SJCRH30 (cell line): ENCODE measurements around the gene SCNN1A. TPM values are rescaled to one million over a fixed set of nuclear protein-coding genes. Genes with fewer than 3 reads are reported as not detected.

Experiments used
- DNase-seq, 2 experiments: peaks; one replicate each; pipeline ENCODE4 v3.0.0-alpha.2; 2015 to 2020
- H3K27ac ChIP-seq: fragments of 250-450 bp; sonication (Bioruptor Pico); 2 replicates; pipeline ENCODE4 v1.5.1; 2020; ENCODE audit warnings: mild to moderate bottlenecking, moderate library complexity
- H3K27me3 ChIP-seq: fragments of 250-450 bp; sonication (Bioruptor Pico); 2 replicates; pipeline ENCODE4 v1.5.1; 2020; ENCODE audit warnings: mild to moderate bottlenecking, moderate library complexity
- H3K36me3 ChIP-seq: fragments of 250-450 bp; sonication (Bioruptor Pico); 2 replicates; pipeline ENCODE4 v1.5.1; 2020; ENCODE audit warnings: mild to moderate bottlenecking, moderate library complexity
- H3K4me1 ChIP-seq: fragments of 250-450 bp; sonication (Bioruptor Pico); 2 replicates; pipeline ENCODE4 v1.5.1; 2020; ENCODE audit warnings: mild to moderate bottlenecking, moderate library complexity
- H3K4me3 ChIP-seq: fragments of 250-450 bp; sonication (Bioruptor Pico); 2 replicates; pipeline ENCODE4 v1.5.1; 2020; ENCODE audit warnings: mild to moderate bottlenecking, moderate library complexity
- H3K9me3 ChIP-seq: fragments of 250-450 bp; sonication (Bioruptor Pico); replicated peaks from 2 replicates; pipeline ENCODE4 v1.5.1; 2020; ENCODE audit warnings: mild to moderate bottlenecking, moderate library complexity
- total RNA-seq: library from RNA; depleted of rRNA; stranded (reverse); fragments of >200 nt; shearing (Covaris generic); gene quantifications from 2 replicates; pipeline ENCODE4 v1.2.3, GENCODE V29; 2014

SCNN1A gene
- total RNA-seq, 1 experiment from 2014 or later: not detected

GRCh38 chr12:6328945-6329702 is 46.2 kb downstream of the SCNN1A start:
- H3K27ac ChIP-seq: no peak overlapping the region
- no peaks in the 10 kb centered on the region for H3K27me3 ChIP-seq
- H3K9me3 ChIP-seq: no peaks in the 10 kb centered on the region
- H3K4me1 ChIP-seq: no peaks in the 10 kb centered on the region
- peaks cover 18% of the 10 kb centered on the region for H3K36me3 ChIP-seq
- DNase-seq: no peak
- no peak overlapping the region for H3K4me3 ChIP-seq

DNA sequence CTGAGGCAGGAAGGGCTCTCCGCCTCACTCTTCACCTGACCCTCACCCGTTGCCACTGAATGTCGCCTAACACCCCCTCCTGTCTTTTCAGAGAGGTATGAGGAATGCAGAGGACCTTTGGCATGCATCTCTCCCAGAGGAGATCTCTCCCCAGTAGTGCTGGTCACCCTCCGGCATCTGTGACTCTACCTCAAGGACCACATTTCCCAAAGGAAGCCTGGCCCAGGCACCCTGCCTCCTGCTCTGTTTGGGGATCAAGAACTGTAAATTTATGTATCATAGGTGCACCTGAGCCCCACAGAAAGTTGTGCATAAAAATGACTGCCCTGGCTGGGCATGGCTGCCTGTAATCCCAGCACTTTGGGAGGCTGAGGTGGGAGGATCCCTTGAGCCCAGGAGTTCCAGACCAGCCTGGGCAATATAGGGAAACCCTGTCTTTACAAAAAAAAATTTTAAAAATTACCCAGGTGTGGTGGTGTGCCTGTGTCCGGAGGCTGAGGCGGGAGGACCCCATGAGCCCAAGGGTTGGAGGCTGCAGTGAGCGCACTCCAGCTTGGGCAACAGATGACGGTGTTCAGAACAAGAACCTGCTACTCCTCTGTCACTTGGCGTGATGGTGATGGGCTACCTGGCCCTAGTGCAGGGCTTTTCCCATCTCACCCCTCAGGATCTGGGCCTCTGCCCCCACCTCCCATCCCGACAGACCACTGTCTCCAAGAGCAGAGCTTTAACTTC is 47.2 kb downstream of the SCNN1A start:
- H3K27ac ChIP-seq: no peak overlapping the region
- no peaks in the 10 kb centered on the region for H3K9me3 ChIP-seq
- H3K4me1 ChIP-seq: peaks cover under 1% of the 10 kb centered on the region; the same call in 1 of the 2 replicates
- no peak overlapping the region for H3K4me3 ChIP-seq
- peaks cover 15% of the 10 kb centered on the region for H3K36me3 ChIP-seq
- no peak for DNase-seq
- H3K27me3 ChIP-seq: no peaks in the 10 kb centered on the region

GRCh38 chr12:6327229-6328041 is 47.9 kb downstream of the SCNN1A start:
- no peak for DNase-seq
- Histone ChIP-seq H3K36me3 (peaks cover 10% of the 10 kb centered on the region), H3K4me3 (no peak overlapping the region), H3K27ac (no peak overlapping the region), H3K27me3 (no peaks in the 10 kb centered on the region), H3K4me1 (peaks cover 5% of the 10 kb centered on the region), H3K9me3 (no peaks in the 10 kb centered on the region)

GRCh38 chr12:6326316-6327228 is 48.8 kb downstream of the SCNN1A start:
- Histone ChIP-seq H3K4me3 (no peak overlapping the region), H3K9me3 (no peaks in the 10 kb centered on the region), H3K27ac (no peak overlapping the region), H3K27me3 (no peaks in the 10 kb centered on the region), H3K36me3 (peaks cover 8% of the 10 kb centered on the region), H3K4me1 (peaks cover 5% of the 10 kb centered on the region)
- peak; percentile 65 to 69 for DNase-seq

DNA sequence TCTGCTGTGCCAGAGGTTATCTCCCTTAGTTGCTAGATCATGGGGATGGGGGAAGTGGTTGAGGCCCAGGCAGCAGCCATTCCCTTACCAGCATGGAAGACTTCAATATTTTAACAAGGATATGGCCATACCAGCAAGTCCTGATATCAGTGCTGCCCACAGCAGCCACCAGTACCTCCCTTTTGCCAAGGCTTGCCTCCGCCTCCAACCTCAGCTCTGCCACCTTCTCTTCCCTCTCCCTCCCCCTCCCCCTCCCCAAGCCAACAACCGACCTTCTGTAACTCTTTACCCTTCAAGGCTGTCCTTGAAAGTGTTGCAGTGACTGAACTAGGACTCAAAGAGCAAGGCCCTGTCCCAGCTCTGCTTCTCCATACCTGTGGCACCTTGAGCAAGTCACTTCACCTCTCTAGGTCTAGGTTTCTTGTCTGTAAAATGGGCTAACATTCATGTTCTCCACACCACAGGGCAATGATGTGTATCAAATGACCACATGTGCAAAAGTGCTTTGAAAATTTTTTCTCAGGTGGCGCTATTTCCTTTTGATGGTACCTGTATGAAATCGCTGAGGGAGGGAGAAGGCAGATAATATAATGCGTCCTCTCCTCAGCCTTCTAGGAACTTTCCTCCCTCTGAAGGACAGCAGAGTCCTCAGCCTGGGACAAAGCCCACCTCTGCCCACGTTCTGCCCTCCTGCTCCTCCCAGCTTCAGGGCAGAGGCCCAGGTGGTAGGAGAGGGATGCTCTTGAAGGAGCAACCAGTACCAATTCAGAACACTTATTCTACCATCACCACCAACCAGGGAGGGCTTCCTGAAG is 50.2 kb downstream of the SCNN1A start:
- Histone ChIP-seq H3K9me3 (no peaks in the 10 kb centered on the region), H3K4me3 (no peak overlapping the region), H3K27me3 (no peaks in the 10 kb centered on the region; the same call in 1 of the 2 replicates), H3K36me3 (no peaks in the 10 kb centered on the region; the same call in 1 of the 2 replicates), H3K4me1 (peaks cover 5% of the 10 kb centered on the region), H3K27ac (no peak overlapping the region)
- DNase-seq: no peak

DNA sequence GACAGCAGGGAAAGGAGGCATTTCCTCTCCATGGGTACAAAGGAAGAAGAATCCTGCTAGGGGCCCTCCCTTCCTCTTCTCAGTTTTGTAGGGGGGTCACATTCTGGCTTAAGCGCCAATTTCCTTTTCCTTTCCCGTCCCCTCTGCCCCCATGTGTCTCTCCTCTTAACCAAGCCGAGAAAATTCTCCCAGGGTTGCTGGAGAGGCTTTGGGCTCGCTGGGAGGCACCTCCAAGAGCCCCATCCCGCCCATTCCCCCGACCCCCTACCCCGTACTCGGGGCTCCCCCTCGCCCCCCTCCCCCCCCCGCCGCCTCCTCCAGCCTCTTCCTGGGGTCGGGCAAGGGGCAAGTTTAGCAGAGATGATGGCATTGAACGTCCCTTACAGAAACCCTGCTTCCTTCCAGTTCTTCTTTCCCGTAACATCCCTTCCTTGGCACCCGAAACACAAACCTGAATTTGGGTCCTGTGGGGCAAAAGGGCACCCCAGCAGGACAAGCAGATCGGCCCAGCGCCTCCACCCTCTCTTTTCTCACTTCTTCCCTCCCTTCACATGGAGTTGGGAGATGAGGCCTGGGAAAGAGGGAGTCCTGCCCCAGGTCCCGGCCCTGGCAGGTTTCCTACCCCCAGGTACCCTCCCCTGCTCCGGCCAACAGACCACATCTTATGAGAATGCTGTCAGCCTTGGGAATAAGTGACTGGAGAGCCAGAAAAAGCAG is 51.2 kb downstream of the SCNN1A start:
- no peaks in the 10 kb centered on the region; the same call in 1 of the 2 replicates for H3K27me3 ChIP-seq
- H3K9me3 ChIP-seq: no peaks in the 10 kb centered on the region
- peak overlapping the region; percentile 28 for H3K4me3 ChIP-seq
- DNase-seq: no peak
- H3K4me1 ChIP-seq: peaks cover 5% of the 10 kb centered on the region
- no peaks in the 10 kb centered on the region; the same call in 1 of the 2 replicates for H3K36me3 ChIP-seq
- peak overlapping the region; percentile 30; the same call in 1 of the 2 replicates for H3K27ac ChIP-seq

DNA sequence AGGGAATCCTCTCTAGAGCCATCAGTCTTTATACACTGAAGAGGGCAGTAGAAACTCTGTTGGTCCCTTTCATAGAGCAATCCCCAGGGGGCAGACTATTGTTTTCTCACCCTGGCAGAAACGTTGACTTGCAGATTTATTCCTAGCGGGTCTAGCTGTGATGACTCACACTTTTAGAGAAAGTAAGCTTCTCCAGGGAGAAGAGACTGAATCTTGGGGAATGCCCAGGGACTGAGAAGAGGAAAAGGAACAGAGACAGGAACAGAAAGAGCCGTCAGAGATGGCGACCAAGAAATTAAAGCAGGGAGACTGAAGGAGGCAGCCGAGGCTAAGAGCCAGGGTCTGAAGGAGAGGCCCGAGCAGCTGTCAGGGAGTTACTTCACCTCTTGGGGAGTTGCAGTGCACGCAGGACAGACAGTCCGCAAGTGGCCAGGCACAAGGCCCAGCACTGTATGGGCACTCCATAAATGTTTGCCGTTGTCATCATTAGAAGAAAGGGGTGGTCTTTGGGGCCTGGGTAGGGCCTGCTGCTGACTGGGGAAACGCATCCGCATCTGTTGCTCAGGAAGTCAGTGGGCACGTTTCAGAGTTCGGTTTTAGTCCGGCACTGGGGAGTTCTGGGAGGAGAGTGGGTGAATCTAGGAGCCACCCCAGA is 51.9 kb downstream of the SCNN1A start:
- H3K4me3 ChIP-seq: peak overlapping the region; percentile 28
- no peaks in the 10 kb centered on the region for H3K9me3 ChIP-seq
- no peaks in the 10 kb centered on the region; the same call in 1 of the 2 replicates for H3K36me3 ChIP-seq
- peaks cover 5% of the 10 kb centered on the region for H3K4me1 ChIP-seq
- DNase-seq: peak; percentile 76 to 87
- H3K27ac ChIP-seq: peak overlapping the region; percentile 30
- H3K27me3 ChIP-seq: no peaks in the 10 kb centered on the region; the same call in 1 of the 2 replicates

DNA sequence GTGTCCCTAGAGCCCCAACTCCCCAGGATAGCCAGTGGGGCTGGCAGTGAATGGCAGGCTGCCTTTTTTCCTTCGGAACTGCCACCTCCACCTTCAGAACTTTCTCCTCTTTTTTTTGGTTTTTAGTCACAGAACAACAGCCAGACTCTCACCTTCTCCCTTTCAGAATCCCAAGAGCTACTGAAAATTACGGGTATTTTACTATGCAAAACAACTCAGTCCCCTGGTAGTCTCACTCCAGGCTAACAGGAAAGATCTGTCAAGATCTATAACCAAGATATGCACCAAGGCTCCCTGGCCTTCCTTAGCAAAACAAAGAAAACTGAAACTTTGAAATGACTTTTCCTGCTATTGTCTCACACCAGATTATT is 52.4 kb downstream of the SCNN1A start:
- H3K4me1 ChIP-seq: peaks cover 5% of the 10 kb centered on the region
- no peaks in the 10 kb centered on the region for H3K9me3 ChIP-seq
- no peak overlapping the region; the same call in 1 of the 2 replicates for H3K27ac ChIP-seq
- no peak for DNase-seq
- H3K27me3 ChIP-seq: no peaks in the 10 kb centered on the region; the same call in 1 of the 2 replicates
- H3K4me3 ChIP-seq: peak overlapping the region; percentile 28
- no peaks in the 10 kb centered on the region for H3K36me3 ChIP-seq

DNA sequence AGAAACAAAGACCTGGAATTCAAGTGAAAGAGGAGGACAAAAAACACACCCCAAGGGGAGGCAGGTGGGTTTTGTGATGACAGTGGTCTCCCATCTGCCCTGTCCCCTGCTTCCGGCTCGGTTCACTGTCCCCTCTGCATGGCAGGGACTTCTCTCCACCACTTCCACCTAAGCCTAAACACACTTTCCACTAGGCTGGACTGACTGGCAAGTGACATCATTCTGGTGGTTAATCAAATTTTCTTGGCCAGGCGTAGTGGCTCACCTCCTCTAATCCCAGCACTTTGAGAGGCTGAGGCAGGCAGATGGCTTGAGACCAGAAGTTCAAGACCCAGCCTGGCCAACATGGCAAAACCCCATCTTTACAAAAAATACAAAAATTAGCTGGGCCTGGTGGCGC is 53.0 kb downstream of the SCNN1A start:
- no peak overlapping the region for H3K27ac ChIP-seq
- no peaks in the 10 kb centered on the region for H3K36me3 ChIP-seq
- no peak for DNase-seq
- peaks cover 3% of the 10 kb centered on the region; the same call in 1 of the 2 replicates for H3K27me3 ChIP-seq
- peaks cover 5% of the 10 kb centered on the region for H3K4me1 ChIP-seq
- no peaks in the 10 kb centered on the region for H3K9me3 ChIP-seq
- no peak overlapping the region for H3K4me3 ChIP-seq

GRCh38 chr12:6321905-6322304 is 53.5 kb downstream of the SCNN1A start:
- H3K4me1 ChIP-seq: peaks cover 5% of the 10 kb centered on the region
- peaks cover 7% of the 10 kb centered on the region; the same call in 1 of the 2 replicates for H3K27me3 ChIP-seq
- H3K4me3 ChIP-seq: no peak overlapping the region
- DNase-seq: no peak
- H3K27ac ChIP-seq: no peak overlapping the region
- H3K36me3 ChIP-seq: no peaks in the 10 kb centered on the region
- no peaks in the 10 kb centered on the region for H3K9me3 ChIP-seq

DNA sequence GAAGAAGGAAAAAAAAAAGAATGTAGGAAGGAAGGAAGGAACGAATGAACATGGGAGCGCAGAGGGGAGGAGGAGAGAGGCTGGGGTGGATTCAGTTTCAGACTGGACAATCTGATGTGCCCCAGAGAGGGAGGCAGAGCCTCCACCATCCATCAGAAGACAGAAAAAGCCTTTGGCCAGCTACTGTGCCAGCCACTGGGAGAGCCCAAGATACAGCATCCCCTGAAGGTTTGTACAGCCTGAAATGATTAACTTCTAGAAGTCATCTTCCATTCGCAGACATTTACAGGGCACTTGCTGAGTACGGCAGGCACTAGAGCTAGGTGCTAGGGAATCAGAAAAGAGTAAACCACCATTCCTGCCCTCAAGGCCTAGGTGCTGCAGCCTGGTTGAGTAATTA is 55.9 kb downstream of the SCNN1A start:
- Histone ChIP-seq H3K9me3 (no peaks in the 10 kb centered on the region), H3K4me1 (peaks cover 5% of the 10 kb centered on the region), H3K36me3 (no peaks in the 10 kb centered on the region), H3K27me3 (peaks cover 18% of the 10 kb centered on the region), H3K4me3 (no peak overlapping the region), H3K27ac (no peak overlapping the region)
- DNase-seq: no peak

- no peaks in the 10 kb centered on the region for H3K36me3 ChIP-seq
- no peak for DNase-seq
These were observed 56.9 kb downstream of the SCNN1A start for GRCh38 chr12:6318440-6318879.

More at GRCh38 chr12:6318440-6318879, 56.9 kb downstream of the SCNN1A start:
- Histone ChIP-seq H3K27me3 (peaks cover 18% of the 10 kb centered on the region), H3K9me3 (no peaks in the 10 kb centered on the region), H3K4me1 (peaks cover 5% of the 10 kb centered on the region), H3K27ac (no peak overlapping the region), H3K4me3 (no peak overlapping the region)
